ENCODE measurements around the gene FARP2.
A peak's percentile ranks its signal among the peaks of the same experiment; 100 is the strongest.

Gene FARP2

DNA sequence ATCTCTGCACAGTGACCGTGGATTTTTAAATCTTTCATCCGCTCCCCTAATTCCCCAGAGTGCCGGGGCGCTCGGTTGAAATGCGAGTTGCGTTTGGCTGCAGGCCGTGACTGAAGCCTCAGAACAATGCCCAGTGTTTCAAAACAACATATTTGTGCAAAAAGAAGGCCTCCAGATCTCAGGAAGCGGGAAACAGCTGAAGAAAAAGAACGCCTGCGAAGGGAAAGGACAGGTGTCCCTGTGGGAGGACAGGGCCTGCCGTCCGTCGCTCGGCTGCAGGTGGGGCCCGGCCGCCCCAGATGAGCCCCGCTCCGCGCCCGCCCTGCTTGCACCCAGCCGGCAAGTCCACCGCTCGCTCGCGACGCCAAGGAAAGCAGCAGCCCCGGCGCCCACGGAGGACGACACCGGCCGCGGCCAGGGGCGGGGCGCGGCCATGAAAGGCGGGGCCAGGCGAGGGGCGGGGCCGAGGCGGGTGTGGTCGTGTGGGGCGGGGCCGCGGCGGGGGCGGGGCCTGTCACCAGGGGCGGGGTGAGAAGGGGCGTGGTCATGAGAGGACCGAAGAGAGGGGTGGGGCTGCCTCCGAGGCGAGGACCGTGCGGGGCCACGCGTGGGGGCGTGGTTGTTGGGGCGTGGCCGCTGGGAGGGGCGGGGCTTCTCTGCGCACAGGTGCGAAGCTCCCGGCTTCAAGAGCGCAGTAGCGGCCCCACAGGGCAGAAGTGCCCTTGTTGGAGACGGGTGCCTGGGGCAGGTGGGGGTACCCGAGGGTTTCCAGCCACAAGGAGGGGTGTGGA, 184.9 kb downstream of the FARP2 start:
- no peak overlapping the region for H3K4me3 ChIP-seq (ENCODE audit: low read depth, low read length)
- H3K4me1 ChIP-seq (ENCODE audit: control insufficient read depth, insufficient read depth, low read length) = no peaks in the 10 kb centered on the region; the same call in 1 of the 2 replicates
- ChIA-PET POLR2A (no interaction called here), CTCF (no interaction called here)
- TF ChIP-seq ZNF16 (tag by site-specific recombination; IDR thresholded peaks at IDR 0.05; ENCODE audit: low read depth) (no peak), ZNF292 (tag by site-specific recombination; IDR thresholded peaks at IDR 0.05; ENCODE audit: borderline replicate concordance, low read depth) (no peak), ZNF114 (tag by site-specific recombination; IDR thresholded peaks at IDR 0.05) (no peak), ZNF169 (tag by site-specific recombination; IDR thresholded peaks at IDR 0.05) (no peak), ZBTB8A (tag by site-specific recombination; IDR thresholded peaks at IDR 0.05) (no peak), ZNF560 (tag by site-specific recombination; IDR thresholded peaks at IDR 0.05; ENCODE audit: borderline replicate concordance) (no peak), KLF9 (tag by site-specific recombination; IDR thresholded peaks at IDR 0.05; ENCODE audit: low read depth) (peak; percentile 78), ZNF473 (tag by site-specific recombination; IDR thresholded peaks at IDR 0.05) (no peak), ZNF416 (tag by site-specific recombination; IDR thresholded peaks at IDR 0.05) (no peak), SCRT2 (tag by site-specific recombination; IDR thresholded peaks at IDR 0.05) (no peak), KLF1 (tag by site-specific recombination; IDR thresholded peaks at IDR 0.05) (peak; percentile 93), ZSCAN30 (tag by site-specific recombination; IDR thresholded peaks at IDR 0.05) (no peak), ZNF140 (tag by site-specific recombination; IDR thresholded peaks at IDR 0.05) (no peak), ZNF513 (tag by site-specific recombination; IDR thresholded peaks at IDR 0.05) (no peak), ZNF830 (tag by site-specific recombination; IDR thresholded peaks at IDR 0.05; ENCODE audit: low read depth) (no peak), KLF8 (tag by site-specific recombination; IDR thresholded peaks at IDR 0.05) (peak; percentile 99), ZNF19 (tag by site-specific recombination; IDR thresholded peaks at IDR 0.05; ENCODE audit: low read depth) (no peak), ZNF133 (tag by site-specific recombination; IDR thresholded peaks at IDR 0.05) (no peak), WT1 (tag by site-specific recombination; IDR thresholded peaks at IDR 0.05) (no peak)
- TF ChIP-seq, protein P1, sequence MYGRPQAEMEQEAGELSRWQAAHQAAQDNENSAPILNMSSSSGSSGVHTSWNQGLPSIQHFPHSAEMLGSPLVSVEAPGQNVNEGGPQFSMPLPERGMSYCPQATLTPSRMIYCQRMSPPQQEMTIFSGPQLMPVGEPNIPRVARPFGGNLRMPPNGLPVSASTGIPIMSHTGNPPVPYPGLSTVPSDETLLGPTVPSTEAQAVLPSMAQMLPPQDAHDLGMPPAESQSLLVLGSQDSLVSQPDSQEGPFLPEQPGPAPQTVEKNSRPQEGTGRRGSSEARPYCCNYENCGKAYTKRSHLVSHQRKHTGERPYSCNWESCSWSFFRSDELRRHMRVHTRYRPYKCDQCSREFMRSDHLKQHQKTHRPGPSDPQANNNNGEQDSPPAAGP (tag by site-specific recombination; IDR thresholded peaks at IDR 0.05) = no peak
- H3K27ac ChIP-seq (ENCODE audit: extremely low read depth, low read depth, low read length) = no peak overlapping the region
- no peaks in the 10 kb centered on the region for H3K36me3 ChIP-seq (ENCODE audit: control insufficient read depth in 2 of 2, insufficient read depth in 1 of 2, low read length in 2 of 2)
- H3K9me3 ChIP-seq (ENCODE audit: control insufficient read depth, insufficient read depth, low read depth, low read length) = no peaks in the 10 kb centered on the region

DNA sequence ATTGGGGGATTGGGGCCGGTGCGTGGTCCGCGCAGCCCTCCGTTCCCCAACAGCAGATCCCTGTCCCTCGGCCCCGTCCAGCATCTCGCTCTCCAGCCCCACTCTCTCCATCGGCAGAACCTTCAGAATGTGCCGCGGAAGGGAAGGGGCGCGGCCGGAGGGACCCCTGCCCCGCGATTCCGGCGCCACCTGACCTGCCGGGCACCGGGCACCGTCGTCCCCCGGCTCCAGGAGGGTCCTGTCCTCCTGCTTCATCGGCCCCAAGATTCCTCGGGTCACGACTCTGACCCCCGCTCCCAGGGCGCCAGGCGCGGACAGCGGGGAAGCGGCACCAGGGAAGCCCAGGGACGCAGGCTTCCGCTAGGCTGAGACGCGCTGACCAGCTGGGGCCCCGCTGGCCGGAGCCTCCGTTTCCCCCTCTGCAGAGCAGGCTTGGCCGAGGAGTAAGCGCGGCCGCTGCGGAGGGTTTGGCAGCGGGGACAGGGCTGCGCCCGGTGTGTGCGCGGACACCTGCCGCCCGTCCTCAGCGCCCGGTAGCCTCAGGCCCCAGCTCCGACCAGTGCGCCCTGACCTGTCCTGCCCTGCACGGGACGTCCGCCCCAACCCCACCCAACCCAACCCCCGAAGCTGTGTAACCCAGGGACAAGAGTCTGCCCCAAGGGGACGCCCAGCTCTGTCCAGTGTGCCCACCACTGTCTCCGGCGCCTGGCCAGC, 185.6 kb downstream of the FARP2 start:
- Histone ChIP-seq H3K9me3 (ENCODE audit: control insufficient read depth, insufficient read depth, low read depth, low read length) (no peaks in the 10 kb centered on the region), H3K36me3 (ENCODE audit: control insufficient read depth in 2 of 2, insufficient read depth in 1 of 2, low read length in 2 of 2) (no peaks in the 10 kb centered on the region), H3K4me1 (ENCODE audit: control insufficient read depth, insufficient read depth, low read length) (no peaks in the 10 kb centered on the region; the same call in 1 of the 2 replicates), H3K4me3 (ENCODE audit: low read depth, low read length) (no peak overlapping the region), H3K27ac (ENCODE audit: extremely low read depth, low read depth, low read length) (no peak overlapping the region)
- POLR2A ChIA-PET = no interaction called here
- CTCF ChIA-PET = no interaction called here
- no peak for TF ChIP-seq BCL11A (tag by site-specific recombination; IDR thresholded peaks at IDR 0.05; ENCODE audit: low read depth)
- no peak for TF ChIP-seq ZNF670 (tag by site-specific recombination; IDR thresholded peaks at IDR 0.05; ENCODE audit: low read depth)
- TF ChIP-seq KLF9 (tag by site-specific recombination; IDR thresholded peaks at IDR 0.05; ENCODE audit: low read depth) = 0 out of 2 replicates have a peak, but pooled peaks have one; percentile 5
- TF ChIP-seq, protein P2, sequence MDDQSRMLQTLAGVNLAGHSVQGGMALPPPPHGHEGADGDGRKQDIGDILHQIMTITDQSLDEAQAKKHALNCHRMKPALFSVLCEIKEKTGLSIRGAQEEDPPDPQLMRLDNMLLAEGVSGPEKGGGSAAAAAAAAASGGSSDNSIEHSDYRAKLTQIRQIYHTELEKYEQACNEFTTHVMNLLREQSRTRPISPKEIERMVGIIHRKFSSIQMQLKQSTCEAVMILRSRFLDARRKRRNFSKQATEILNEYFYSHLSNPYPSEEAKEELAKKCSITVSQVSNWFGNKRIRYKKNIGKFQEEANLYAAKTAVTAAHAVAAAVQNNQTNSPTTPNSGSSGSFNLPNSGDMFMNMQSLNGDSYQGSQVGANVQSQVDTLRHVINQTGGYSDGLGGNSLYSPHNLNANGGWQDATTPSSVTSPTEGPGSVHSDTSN (CRISPR knock-in tag; IDR thresholded peaks at IDR 0.05) = no peak
- TF ChIP-seq, protein P3, sequence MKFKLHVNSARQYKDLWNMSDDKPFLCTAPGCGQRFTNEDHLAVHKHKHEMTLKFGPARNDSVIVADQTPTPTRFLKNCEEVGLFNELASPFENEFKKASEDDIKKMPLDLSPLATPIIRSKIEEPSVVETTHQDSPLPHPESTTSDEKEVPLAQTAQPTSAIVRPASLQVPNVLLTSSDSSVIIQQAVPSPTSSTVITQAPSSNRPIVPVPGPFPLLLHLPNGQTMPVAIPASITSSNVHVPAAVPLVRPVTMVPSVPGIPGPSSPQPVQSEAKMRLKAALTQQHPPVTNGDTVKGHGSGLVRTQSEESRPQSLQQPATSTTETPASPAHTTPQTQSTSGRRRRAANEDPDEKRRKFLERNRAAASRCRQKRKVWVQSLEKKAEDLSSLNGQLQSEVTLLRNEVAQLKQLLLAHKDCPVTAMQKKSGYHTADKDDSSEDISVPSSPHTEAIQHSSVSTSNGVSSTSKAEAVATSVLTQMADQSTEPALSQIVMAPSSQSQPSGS (tag by site-specific recombination; IDR thresholded peaks at IDR 0.05; ENCODE audit: low read depth) = no peak

All from HEK293 (cell line).